Ovary (tissue), 3 donors: Measurements from ENCODE around the gene COL8A2.

Experiments used
- CTCF ChIP-seq, 3 donors: fragments of 450-650 bp in 2 of 3; fragments of 200-600 bp in 1 of 3; IDR thresholded peaks; one replicate each; pipeline versions ENCODE4 v1.5.1 to v1.8.0; 2016 to 2022; ENCODE audit warnings: antibody characterized with exemption in 3 of 3, mild to moderate bottlenecking in 1 of 3
- POLR2A ChIP-seq: fragments of 450-650 bp; IDR thresholded peaks from one replicate; pipeline ENCODE4 v1.6.1; 2017; ENCODE audit warnings: antibody characterized with exemption, mild to moderate bottlenecking, moderate library complexity
- donor health status: DM: no; HTN: no; CAD: no.

- no peak for TF ChIP-seq POLR2A
- TF ChIP-seq CTCF (IDR thresholded peaks at IDR 0.05), result no peak
Observed at GRCh38 chr1:36092166-36092797, 32.7 kb downstream of the COL8A2 start.
